Neural progenitor cell (in vitro differentiated cells): Measurements from ENCODE around the gene IQCH. TPM values are rescaled to one million over a fixed set of nuclear protein-coding genes. Genes with fewer than 3 reads are reported as not detected.

ENCODE experiments used
- DNase-seq: peaks from one replicate; pipeline ENCODE4 v3.0.0-alpha.2; 2016; ENCODE audit warnings: low spot score
- H2AFZ ChIP-seq: fragments of 200-600 bp; sonication (generic); replicated peaks from 2 replicates; pipeline ENCODE4 v1.6.1; 2016; ENCODE audit warnings: antibody characterized with exemption
- H3F3A ChIP-seq: fragments of 200-600 bp; sonication (generic); 2 replicates; pipeline ENCODE4 v1.6.1; 2016; ENCODE audit warnings: antibody characterized with exemption, low read depth
- H3K27ac ChIP-seq: fragments of 200-600 bp; sonication (generic); 2 replicates; pipeline ENCODE4 v1.5.1; 2016; ENCODE audit warnings: mild to moderate bottlenecking
- H3K27me3 ChIP-seq: fragments of 200-600 bp; sonication (generic); 2 replicates; pipeline ENCODE4 v1.6.1; 2016; ENCODE audit warnings: mild to moderate bottlenecking, moderate library complexity
- H3K36me3 ChIP-seq: fragments of 200-600 bp; sonication (generic); 2 replicates; pipeline ENCODE4 v1.5.1; 2016
- H3K4me1 ChIP-seq: fragments of 200-600 bp; sonication (generic); 2 replicates; pipeline ENCODE4 v1.6.1; 2016; ENCODE audit warnings: mixed run types
- H3K4me2 ChIP-seq: fragments of 200-600 bp; sonication (generic); 2 replicates; pipeline ENCODE4 v1.6.1; 2016
- H3K4me3 ChIP-seq: fragments of 200-600 bp; sonication (generic); 2 replicates; pipeline ENCODE4 v1.5.1; 2016
- H3K79me2 ChIP-seq: fragments of 200-600 bp; sonication (generic); 2 replicates; pipeline ENCODE4 v1.6.1; 2016; ENCODE audit warnings: low read depth
- H3K9ac ChIP-seq: fragments of 200-600 bp; sonication (generic); 2 replicates; pipeline ENCODE4 v1.6.1; 2016
- H3K9me3 ChIP-seq: fragments of 200-600 bp; sonication (generic); 2 replicates; pipeline ENCODE4 v1.5.1; 2016; ENCODE audit warnings: low read depth
- H4K20me1 ChIP-seq: fragments of 200-600 bp; sonication (generic); 2 replicates; pipeline ENCODE4 v1.6.1; 2016; ENCODE audit warnings: low read depth
- H3K27ac Mint-ChIP-seq: 3 replicates; pipeline ENCODE4 v1.8.0; 2021; ENCODE audit warnings: mixed read lengths
- H3K27me3 Mint-ChIP-seq: 2 replicates; pipeline ENCODE4 v1.8.0; 2022; ENCODE audit warnings: low read depth, mild to moderate bottlenecking, inconsistent platforms, moderate library complexity, mixed read lengths; ENCODE audit not compliant: insufficient read depth
- H3K36me3 Mint-ChIP-seq: 3 replicates; pipeline ENCODE4 v1.8.0; 2021; ENCODE audit warnings: mixed read lengths
- H3K4me1 Mint-ChIP-seq: 3 replicates; pipeline ENCODE4 v1.8.0; 2021; ENCODE audit warnings: mixed read lengths
- H3K4me3 Mint-ChIP-seq: 3 replicates; pipeline ENCODE4 v1.8.0; 2021; ENCODE audit warnings: mild to moderate bottlenecking, moderate library complexity, mixed read lengths
- H3K9me3 Mint-ChIP-seq: 3 replicates; pipeline ENCODE4 v1.8.0; 2020; ENCODE audit warnings: mixed read lengths
- EZH2 ChIP-seq: fragments of 200-600 bp; sonication (generic); IDR thresholded peaks from 2 replicates; pipeline ENCODE4 v1.6.1; 2017; ENCODE audit warnings: antibody characterized with exemption, mild to moderate bottlenecking, moderate library complexity
- EZH2phosphoT487 ChIP-seq: fragments of 200-600 bp; sonication (generic); IDR thresholded peaks from 2 replicates; pipeline ENCODE4 v1.6.1; 2017; ENCODE audit warnings: antibody characterized with exemption
- total RNA-seq: library from RNA; depleted of rRNA; stranded (reverse); fragments of >200 nt; gene quantifications from 2 replicates; pipeline ENCODE4 v1.2.3, GENCODE V29; 2015; ENCODE audit warnings: low replicate concordance
- TF ChIP-seq, protein P1 (sequence below): fragments of 200-600 bp; sonication (generic); IDR thresholded peaks from 2 replicates; pipeline ENCODE4 v1.5.1; 2017; ENCODE audit warnings: antibody characterized with exemption, mild to moderate bottlenecking

The IQCH gene
- total RNA-seq, 1 donor from 2014 or later = 21.0 TPM

DNA sequence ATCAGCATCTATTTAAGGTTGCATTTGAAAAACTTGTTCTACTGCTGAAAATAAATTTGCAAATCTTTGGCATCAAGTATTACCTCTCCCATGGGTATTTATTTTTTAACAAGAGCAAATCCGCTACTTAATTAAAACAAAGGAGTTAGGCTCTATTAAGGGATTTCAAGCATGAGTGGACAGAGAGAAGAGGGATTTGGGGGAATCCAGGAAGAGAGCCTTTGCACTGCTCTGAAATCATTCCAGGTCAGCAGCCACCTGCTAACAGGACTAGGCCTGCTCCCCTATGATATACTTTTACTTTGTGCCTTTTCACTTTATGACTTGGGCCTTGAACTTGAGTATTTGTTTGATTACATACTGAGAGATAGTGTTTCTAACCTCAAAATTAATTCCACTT, 57.1 kb downstream of the IQCH start:
- H3K27ac Mint-ChIP-seq = no peak overlapping the region
- no peaks in the 10 kb centered on the region for H3K27me3 ChIP-seq
- H3K4me3 ChIP-seq = peak overlapping the region; percentile 4

DNA sequence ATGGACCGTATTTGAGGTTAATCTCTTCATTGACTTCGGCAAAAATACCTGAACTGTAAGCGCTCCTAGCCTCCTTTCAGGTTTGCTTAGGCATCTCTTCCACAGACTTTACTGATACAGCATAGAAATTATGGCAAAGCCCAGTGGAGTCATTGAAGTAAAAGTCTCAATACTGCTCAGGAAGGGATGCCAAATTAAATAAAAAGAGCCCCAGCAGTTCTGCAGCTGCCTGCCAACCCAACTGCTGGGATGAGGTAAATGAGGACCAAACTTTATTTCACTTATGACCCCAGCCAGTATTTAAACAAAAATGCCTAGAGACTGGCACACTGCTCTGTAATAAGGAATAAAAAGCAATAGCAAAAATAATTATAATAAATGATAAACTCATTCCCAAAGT, 65.4 kb downstream of the IQCH start:
- no peaks in the 10 kb centered on the region for H3K36me3 ChIP-seq
- Mint-ChIP-seq H3K4me3 (no peak overlapping the region), H3K36me3 (no peaks in the 10 kb centered on the region), H3K4me1 (no peaks in the 10 kb centered on the region), H3K27ac (no peak overlapping the region), H3K27me3 (peaks cover 3% of the 10 kb centered on the region), H3K9me3 (peaks cover 7% of the 10 kb centered on the region)
- no peak overlapping the region for H2AFZ ChIP-seq
- H3K4me2 ChIP-seq = no peak overlapping the region
- H3K79me2 ChIP-seq = no peaks in the 10 kb centered on the region
- peaks cover 5% of the 10 kb centered on the region for H3F3A ChIP-seq
- peaks cover 7% of the 10 kb centered on the region for H3K4me1 ChIP-seq
- H3K27ac ChIP-seq = no peak overlapping the region
- DNase-seq = no peak
- H3K4me3 ChIP-seq = no peak overlapping the region
- TF ChIP-seq EZH2phosphoT487 = no peak
- TF ChIP-seq, protein P1, sequence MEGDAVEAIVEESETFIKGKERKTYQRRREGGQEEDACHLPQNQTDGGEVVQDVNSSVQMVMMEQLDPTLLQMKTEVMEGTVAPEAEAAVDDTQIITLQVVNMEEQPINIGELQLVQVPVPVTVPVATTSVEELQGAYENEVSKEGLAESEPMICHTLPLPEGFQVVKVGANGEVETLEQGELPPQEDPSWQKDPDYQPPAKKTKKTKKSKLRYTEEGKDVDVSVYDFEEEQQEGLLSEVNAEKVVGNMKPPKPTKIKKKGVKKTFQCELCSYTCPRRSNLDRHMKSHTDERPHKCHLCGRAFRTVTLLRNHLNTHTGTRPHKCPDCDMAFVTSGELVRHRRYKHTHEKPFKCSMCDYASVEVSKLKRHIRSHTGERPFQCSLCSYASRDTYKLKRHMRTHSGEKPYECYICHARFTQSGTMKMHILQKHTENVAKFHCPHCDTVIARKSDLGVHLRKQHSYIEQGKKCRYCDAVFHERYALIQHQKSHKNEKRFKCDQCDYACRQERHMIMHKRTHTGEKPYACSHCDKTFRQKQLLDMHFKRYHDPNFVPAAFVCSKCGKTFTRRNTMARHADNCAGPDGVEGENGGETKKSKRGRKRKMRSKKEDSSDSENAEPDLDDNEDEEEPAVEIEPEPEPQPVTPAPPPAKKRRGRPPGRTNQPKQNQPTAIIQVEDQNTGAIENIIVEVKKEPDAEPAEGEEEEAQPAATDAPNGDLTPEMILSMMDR = no peak
- TF ChIP-seq EZH2 = no peak
- H4K20me1 ChIP-seq = no peaks in the 10 kb centered on the region
- H3K9ac ChIP-seq = no peak overlapping the region
- H3K27me3 ChIP-seq = no peaks in the 10 kb centered on the region
- no peaks in the 10 kb centered on the region for H3K9me3 ChIP-seq

More for the DNA sequence above, 57.1 kb downstream of the IQCH start:
- no peaks in the 10 kb centered on the region for H3K9me3 Mint-ChIP-seq
- Histone ChIP-seq H3F3A (peaks cover 25% of the 10 kb centered on the region), H3K36me3 (no peaks in the 10 kb centered on the region), H3K4me1 (peaks cover 41% of the 10 kb centered on the region), H3K27ac (no peak overlapping the region), H3K9me3 (no peaks in the 10 kb centered on the region), H3K4me2 (peak overlapping the region; percentile 51), H3K9ac (no peak overlapping the region), H4K20me1 (no peaks in the 10 kb centered on the region), H2AFZ (no peak overlapping the region), H3K79me2 (no peaks in the 10 kb centered on the region)
- peak; percentile 71 for DNase-seq
- peaks cover 4% of the 10 kb centered on the region for H3K27me3 Mint-ChIP-seq
- peaks cover 9% of the 10 kb centered on the region for H3K4me1 Mint-ChIP-seq
- H3K4me3 Mint-ChIP-seq = no peak overlapping the region
- no peak for TF ChIP-seq EZH2phosphoT487
- H3K36me3 Mint-ChIP-seq = no peaks in the 10 kb centered on the region

DNA sequence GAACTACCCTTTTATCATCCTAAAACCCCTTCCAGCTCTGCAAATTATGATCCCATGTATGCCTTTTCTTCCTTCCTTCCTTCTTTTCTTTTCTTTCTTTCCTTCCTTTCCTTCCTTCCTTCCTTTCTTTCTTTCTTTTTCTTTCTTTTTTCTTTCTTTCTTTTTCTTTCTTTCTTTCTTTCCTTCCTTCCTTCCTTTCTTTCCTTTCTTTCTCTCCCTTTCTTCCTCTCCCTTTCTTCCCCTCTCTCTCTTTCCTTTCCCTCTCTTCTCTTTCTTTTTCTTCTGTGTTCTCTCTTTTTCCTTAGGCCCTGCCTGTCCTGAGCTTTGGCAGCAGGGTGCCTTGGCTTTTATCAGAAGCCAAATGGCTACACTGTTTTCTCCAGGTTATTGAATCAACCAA, 66.8 kb downstream of the IQCH start:
- Histone ChIP-seq H2AFZ (no peak overlapping the region), H3K36me3 (no peaks in the 10 kb centered on the region), H3K27ac (no peak overlapping the region), H3K9ac (no peak overlapping the region), H3F3A (peaks cover 6% of the 10 kb centered on the region), H3K4me3 (no peak overlapping the region), H3K4me2 (no peak overlapping the region), H3K79me2 (no peaks in the 10 kb centered on the region), H3K27me3 (no peaks in the 10 kb centered on the region), H3K4me1 (peaks cover 9% of the 10 kb centered on the region), H4K20me1 (no peaks in the 10 kb centered on the region), H3K9me3 (no peaks in the 10 kb centered on the region)
- peaks cover 10% of the 10 kb centered on the region for H3K9me3 Mint-ChIP-seq
- DNase-seq = no peak
- no peak overlapping the region for H3K27ac Mint-ChIP-seq
- H3K4me3 Mint-ChIP-seq = no peak overlapping the region
- H3K36me3 Mint-ChIP-seq = no peaks in the 10 kb centered on the region
- no peak for TF ChIP-seq EZH2phosphoT487
- TF ChIP-seq, protein P1 = no peak
- no peak for TF ChIP-seq EZH2
- no peaks in the 10 kb centered on the region for H3K4me1 Mint-ChIP-seq
- peaks cover 3% of the 10 kb centered on the region for H3K27me3 Mint-ChIP-seq

DNA sequence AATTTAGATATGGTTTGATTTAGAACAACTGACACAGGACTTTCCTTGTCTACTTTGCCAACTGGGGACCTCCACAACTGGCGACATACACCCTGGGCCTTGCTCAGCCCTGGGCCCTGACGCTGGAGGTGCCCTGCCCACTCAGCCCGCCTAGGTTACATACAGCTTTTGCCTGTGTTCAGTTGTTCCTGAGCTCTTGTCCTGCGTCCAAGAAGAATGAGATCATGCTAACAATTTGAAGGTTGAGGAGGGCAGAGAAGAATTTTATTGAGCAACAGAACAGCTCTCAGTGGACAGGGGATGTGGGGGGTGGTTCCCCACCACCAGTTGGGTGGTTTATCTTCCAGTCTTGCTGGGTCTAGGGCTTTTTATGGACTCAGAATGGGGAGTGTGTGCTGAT, 67.9 kb downstream of the IQCH start:
- no peak for TF ChIP-seq EZH2
- TF ChIP-seq EZH2phosphoT487 = no peak
- TF ChIP-seq, protein P1 = no peak

More for the DNA sequence above, 67.9 kb downstream of the IQCH start:
- no peaks in the 10 kb centered on the region for H4K20me1 ChIP-seq
- no peaks in the 10 kb centered on the region for H3K36me3 ChIP-seq
- H3K4me1 ChIP-seq = peaks cover 9% of the 10 kb centered on the region
- no peak overlapping the region for H2AFZ ChIP-seq
- no peaks in the 10 kb centered on the region for H3K27me3 ChIP-seq
- H3K4me3 ChIP-seq = no peak overlapping the region
- Mint-ChIP-seq H3K4me3 (no peak overlapping the region), H3K27ac (no peak overlapping the region), H3K9me3 (peaks cover 11% of the 10 kb centered on the region), H3K36me3 (no peaks in the 10 kb centered on the region), H3K4me1 (no peaks in the 10 kb centered on the region), H3K27me3 (peaks cover 3% of the 10 kb centered on the region)
- no peak overlapping the region for H3K4me2 ChIP-seq
- no peak overlapping the region for H3K9ac ChIP-seq
- H3K9me3 ChIP-seq = peaks cover 11% of the 10 kb centered on the region
- H3K79me2 ChIP-seq = no peaks in the 10 kb centered on the region
- DNase-seq = no peak
- no peak overlapping the region for H3K27ac ChIP-seq
- peaks cover 6% of the 10 kb centered on the region for H3F3A ChIP-seq
